HepG2 (cell line): Measurements from ENCODE around the gene TMX2. TPM values are rescaled to one million over a fixed set of nuclear protein-coding genes. Genes with fewer than 3 reads are reported as not detected.

Experiments used
- AGO2 ChIP-seq: fragments of 200-400 bp; formaldehyde crosslinking; optimal IDR thresholded peaks from 2 replicates; pipeline ENCODE3; 2017; ENCODE audit warnings: mild to moderate bottlenecking, low read depth, low read length, moderate library complexity
- ARNT2 ChIP-seq: sonication (generic); formaldehyde crosslinking; IDR thresholded peaks from 2 replicates; pipeline ENCODE4 v1.8.0; 2022; ENCODE audit warnings: mild to moderate bottlenecking, low read depth, missing genetic modification reagents, moderate library complexity
- ARNTL ChIP-seq: sonication (generic); formaldehyde crosslinking; IDR thresholded peaks from 2 replicates; pipeline ENCODE4 v1.4.0; 2020; ENCODE audit warnings: mild to moderate bottlenecking, missing genetic modification reagents
- CENPT ChIP-seq: sonication (generic); formaldehyde crosslinking; IDR thresholded peaks from 2 replicates; pipeline ENCODE4 v1.8.0; 2022; ENCODE audit warnings: low read depth, mild to moderate bottlenecking, moderate library complexity, missing genetic modification reagents
- DMTF1 ChIP-seq: sonication (generic); formaldehyde crosslinking; IDR thresholded peaks from 2 replicates; pipeline ENCODE4 v1.4.0; 2020; ENCODE audit warnings: mild to moderate bottlenecking, missing genetic modification reagents
- ERF ChIP-seq: IDR thresholded peaks from 2 replicates; pipeline ENCODE4 v1.6.1; 2018; ENCODE audit warnings: missing biosample characterization, missing genetic modification reagents
- GTF2F1 ChIP-seq: fragments of 150-350 bp; IDR thresholded peaks from 2 replicates; pipeline ENCODE4 v1.6.1; 2014; ENCODE audit warnings: low read length
- HOXA5 ChIP-seq: sonication (generic); formaldehyde crosslinking; IDR thresholded peaks from 2 replicates; pipeline ENCODE4 v1.4.0; 2020; ENCODE audit warnings: missing genetic modification reagents
- KDM5B ChIP-seq: sonication (generic); formaldehyde crosslinking; IDR thresholded peaks from 2 replicates; pipeline ENCODE4 v1.4.0; 2020; ENCODE audit warnings: missing genetic modification reagents, mild to moderate bottlenecking, borderline replicate concordance
- RBM39 ChIP-seq: fragments of 200-400 bp; formaldehyde crosslinking; IDR thresholded peaks from one replicate; pipeline ENCODE4 v1.6.1; 2018; ENCODE audit warnings: antibody characterized with exemption, mild to moderate bottlenecking, low read depth, low read length; ENCODE audit not compliant: poor library complexity, severe bottlenecking
- SMARCE1 ChIP-seq: fragments of 450-650 bp; IDR thresholded peaks from 2 replicates; pipeline ENCODE4 v1.6.1; 2017; ENCODE audit warnings: borderline replicate concordance
- THAP9 ChIP-seq: sonication (generic); formaldehyde crosslinking; IDR thresholded peaks from 2 replicates; pipeline ENCODE4; 2020; ENCODE audit warnings: missing genetic modification reagents, mild to moderate bottlenecking, borderline replicate concordance
- TRIM24 ChIP-seq: sonication (generic); formaldehyde crosslinking; IDR thresholded peaks from 2 replicates; pipeline ENCODE4 v1.8.0; 2022; ENCODE audit warnings: mild to moderate bottlenecking, missing genetic modification reagents
- ZFX ChIP-seq: sonication (generic); formaldehyde crosslinking; IDR thresholded peaks from 2 replicates; pipeline ENCODE4 v1.4.0; 2020; ENCODE audit warnings: mild to moderate bottlenecking, low read depth, missing genetic modification reagents, moderate library complexity
- ZNF20 ChIP-seq: sonication (generic); formaldehyde crosslinking; IDR thresholded peaks from 2 replicates; pipeline ENCODE4 v1.4.0; 2020; ENCODE audit warnings: mild to moderate bottlenecking, moderate library complexity, missing genetic modification reagents
- ZNF234 ChIP-seq: sonication (generic); formaldehyde crosslinking; conservative IDR thresholded peaks from 2 replicates; pipeline ENCODE4 v1.5.1; 2020; ENCODE audit warnings: mild to moderate bottlenecking, missing genetic modification reagents
- ZNF263 ChIP-seq: sonication (generic); formaldehyde crosslinking; IDR thresholded peaks from 2 replicates; pipeline ENCODE4 v1.4.0; 2020; ENCODE audit warnings: missing genetic modification reagents
- ZNF468 ChIP-seq: sonication (generic); formaldehyde crosslinking; IDR thresholded peaks from 2 replicates; pipeline ENCODE4 v1.8.0; 2022; ENCODE audit warnings: mild to moderate bottlenecking, moderate library complexity, missing genetic modification reagents
- ZNF530 ChIP-seq: sonication (generic); formaldehyde crosslinking; IDR thresholded peaks from 2 replicates; pipeline ENCODE4 v1.5.0; 2020; ENCODE audit warnings: low read depth, mild to moderate bottlenecking, missing genetic modification reagents
- ZNF576 ChIP-seq: sonication (generic); formaldehyde crosslinking; IDR thresholded peaks from 2 replicates; pipeline ENCODE4 v1.4.0; 2020; ENCODE audit warnings: mild to moderate bottlenecking, missing genetic modification reagents
- ZNF883 ChIP-seq: sonication (generic); formaldehyde crosslinking; IDR thresholded peaks from 2 replicates; pipeline ENCODE4 v1.5.1; 2020; ENCODE audit warnings: mild to moderate bottlenecking, missing genetic modification reagents; ENCODE audit errors: not compliant biosample characterization
- polyA plus RNA-seq, 8 experiments: library from polyadenylated mRNA; depleted of rRNA in 3 of 8; stranded (reverse) in 7 of 8; unstranded in 1 of 8; fragments of >200 nt; fragmentation: Illumina TruSeq in 4 of 8; extraction: Trizol in 4 of 8; gene quantifications; 2 replicates each; pipeline versions ENCODE4 v1.2.1 to v1.2.3, GENCODE V29; 2011 to 2016; ENCODE audit warnings: low read depth in 4 of 8, missing spikeins in 1 of 8, mixed read lengths in 1 of 8; ENCODE audit not compliant: insufficient read depth in 1 of 8
- total RNA-seq, 5 experiments: library from RNA; depleted of rRNA; stranded (reverse); fragments of >200 nt; fragmentation: Illumina TruSeq; extraction: Trizol; gene quantifications; 2 replicates each; pipeline ENCODE4 v1.2.3, GENCODE V29; 2016; ENCODE audit warnings: low read depth in 1 of 5
- TF ChIP-seq, protein P1 (sequence below): sonication (generic); formaldehyde crosslinking; IDR thresholded peaks from 2 replicates; pipeline ENCODE4 v1.8.0; 2022; ENCODE audit warnings: missing genetic modification reagents, low read depth, mild to moderate bottlenecking, borderline replicate concordance
- TF ChIP-seq, protein P2 (sequence below): sonication (generic); formaldehyde crosslinking; IDR thresholded peaks from 2 replicates; pipeline ENCODE4 v1.8.0; 2022; ENCODE audit warnings: missing genetic modification reagents, mild to moderate bottlenecking, borderline replicate concordance

TMX2 gene
- total and polyA plus RNA-seq, 2 of the 13 experiments (the other 11 are each of a cell fraction or from before 2014, with no cell fraction given): 84.5 to 129 TPM

DNA sequence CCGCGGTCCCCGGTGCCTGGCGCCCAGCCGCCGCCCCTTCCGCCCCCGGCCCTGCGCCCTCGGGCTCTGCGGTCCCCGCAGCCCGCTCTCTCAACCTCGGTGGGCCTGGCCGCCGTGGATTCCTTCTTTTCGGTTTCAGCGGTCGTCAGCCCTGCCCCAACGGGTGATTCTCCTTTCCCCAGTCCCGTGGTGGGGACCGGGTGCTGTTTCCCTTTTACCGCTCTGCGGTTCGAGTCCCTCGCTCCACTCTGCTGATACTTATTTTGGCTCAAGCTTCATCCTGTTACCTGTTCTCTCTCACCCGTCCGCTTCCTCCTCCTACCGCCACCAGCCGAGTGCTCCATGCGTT, 44.0 kb upstream of the TMX2 start (continued):
- TF ChIP-seq, protein P1, sequence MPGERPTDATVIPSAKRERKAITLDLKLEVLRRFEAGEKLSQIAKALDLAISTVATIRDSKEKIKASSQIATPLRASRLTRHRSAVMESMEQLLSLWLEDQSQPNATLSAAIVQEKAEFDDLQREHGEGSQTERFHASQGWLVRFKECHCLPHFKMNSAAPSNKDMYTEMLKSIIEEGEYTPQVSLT (CRISPR knock-in tag): no peak
- 0 out of 2 replicates have a peak, but pooled peaks have one; percentile 2 for TF ChIP-seq ZNF530
- no peak for TF ChIP-seq ZNF468 (CRISPR knock-in tag)
- TF ChIP-seq AGO2: peak; percentile 12
- TF ChIP-seq ZFX (CRISPR knock-in tag): peak; percentile 37
- TF ChIP-seq TRIM24: no peak
- peak; percentile 54; the same call in 1 of the 2 replicates for TF ChIP-seq KDM5B (CRISPR knock-in tag)
- no peak for TF ChIP-seq ZNF883 (CRISPR knock-in tag)
- no peak for TF ChIP-seq SMARCE1
- TF ChIP-seq ZNF20 (CRISPR knock-in tag): 0 out of 2 replicates have a peak, but pooled peaks have one; percentile 63
- TF ChIP-seq THAP9 (CRISPR knock-in tag): no peak
- no peak for TF ChIP-seq DMTF1 (CRISPR knock-in tag)
- TF ChIP-seq ZNF576 (CRISPR knock-in tag): no peak
- no peak; the same call in 1 of the 2 replicates for TF ChIP-seq ARNT2
- peak; percentile 6 for TF ChIP-seq RBM39
- 0 out of 2 replicates have a peak, but pooled peaks have one; percentile 58 for TF ChIP-seq ZNF234 (CRISPR knock-in tag)
- no peak for TF ChIP-seq GTF2F1
- 0 out of 2 replicates have a peak, but pooled peaks have one; percentile 5 for TF ChIP-seq ARNTL
- TF ChIP-seq ZNF263 (CRISPR knock-in tag): peak; percentile 86
- no peak for TF ChIP-seq CENPT (CRISPR knock-in tag)
- TF ChIP-seq, protein P2, sequence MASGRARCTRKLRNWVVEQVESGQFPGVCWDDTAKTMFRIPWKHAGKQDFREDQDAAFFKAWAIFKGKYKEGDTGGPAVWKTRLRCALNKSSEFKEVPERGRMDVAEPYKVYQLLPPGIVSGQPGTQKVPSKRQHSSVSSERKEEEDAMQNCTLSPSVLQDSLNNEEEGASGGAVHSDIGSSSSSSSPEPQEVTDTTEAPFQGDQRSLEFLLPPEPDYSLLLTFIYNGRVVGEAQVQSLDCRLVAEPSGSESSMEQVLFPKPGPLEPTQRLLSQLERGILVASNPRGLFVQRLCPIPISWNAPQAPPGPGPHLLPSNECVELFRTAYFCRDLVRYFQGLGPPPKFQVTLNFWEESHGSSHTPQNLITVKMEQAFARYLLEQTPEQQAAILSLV (CRISPR knock-in tag): peak; percentile 86; the same call in 1 of the 2 replicates
- 0 out of 2 replicates have a peak, but pooled peaks have one; percentile 16 for TF ChIP-seq HOXA5 (CRISPR knock-in tag)
- TF ChIP-seq ERF (CRISPR knock-in tag): 0 out of 2 replicates have a peak, but pooled peaks have one; percentile 0
